ENCODE results near the gene ZNF547.
"Not testable (repeated sequence)": the region's sequence is repeated elsewhere in the genome, so short reads cannot be mapped to it uniquely, and the experiment has no call there.

Gene ZNF547

DNA sequence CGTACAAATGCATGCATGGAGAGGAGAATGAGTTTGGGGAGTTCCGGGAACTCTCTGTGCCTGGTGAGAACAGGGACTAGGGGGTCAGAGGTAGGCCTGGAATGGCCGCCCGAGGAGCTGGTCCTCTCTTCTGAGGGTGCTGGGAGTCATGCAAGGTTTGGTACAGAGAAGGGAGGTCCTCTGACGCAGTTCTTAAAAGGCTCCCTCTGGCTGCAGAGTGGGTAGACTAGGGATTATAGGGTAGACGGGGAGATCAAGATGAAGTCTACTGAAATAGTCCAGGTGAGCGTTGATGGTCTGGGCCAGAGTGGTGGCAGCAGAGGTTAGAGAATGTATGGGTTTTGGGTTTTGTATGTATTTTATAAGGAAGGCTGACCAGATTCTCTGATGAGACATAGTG lies 11.5 kb upstream of the ZNF547 start:
- TF ChIP-seq ZNF274 (IDR thresholded peaks at IDR 0.05; ENCODE audit: low read depth, low read length): no peak
- H3K4me3 ChIP-seq (ENCODE audit: low read length): peak overlapping the region; percentile 83

GRCh38 chr19:57355916-57356315 lies 7.4 kb upstream of the ZNF547 start:
- no peak for TF ChIP-seq ZNF274 (IDR thresholded peaks at IDR 0.05; ENCODE audit: low read depth, low read length)
- no peak overlapping the region for H3K4me3 ChIP-seq (ENCODE audit: low read length)

DNA sequence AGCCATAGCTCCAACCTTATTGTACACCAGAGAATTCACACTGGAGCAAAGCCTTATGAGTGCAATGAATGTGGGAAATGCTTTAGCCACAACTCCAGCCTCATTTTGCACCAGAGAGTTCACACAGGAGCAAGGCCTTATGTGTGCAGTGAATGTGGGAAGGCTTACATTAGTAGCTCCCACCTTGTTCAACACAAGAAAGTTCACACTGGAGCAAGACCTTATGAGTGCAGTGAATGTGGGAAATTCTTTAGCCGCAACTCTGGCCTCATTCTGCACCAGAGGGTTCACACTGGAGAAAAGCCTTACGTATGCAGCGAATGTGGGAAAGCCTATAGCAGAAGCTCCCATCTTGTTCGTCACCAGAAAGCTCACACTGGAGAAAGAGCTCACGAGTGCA lies 5.9 kb upstream of the ZNF547 start:
- no peak for TF ChIP-seq ZNF274 (IDR thresholded peaks at IDR 0.05; ENCODE audit: low read depth, low read length)
- no peak overlapping the region for H3K4me3 ChIP-seq (ENCODE audit: low read length)

DNA sequence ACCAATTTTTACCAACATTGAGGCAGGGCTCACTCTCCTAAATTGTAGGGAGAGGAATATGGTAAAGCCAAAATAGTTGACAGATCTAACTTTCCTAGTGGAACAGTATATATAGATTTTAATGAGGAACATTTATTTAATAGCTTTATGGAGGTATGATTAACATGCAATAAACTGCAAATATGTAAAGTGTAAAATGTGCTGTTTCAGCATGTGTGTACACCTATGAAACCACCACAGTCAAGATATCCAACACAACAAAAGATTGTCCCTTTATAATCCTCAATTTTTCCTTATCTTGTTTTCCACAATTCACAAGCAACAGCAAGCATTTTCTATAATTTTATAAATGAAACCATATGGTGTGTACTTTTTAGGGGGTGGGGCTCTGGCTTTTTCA lies 4.1 kb upstream of the ZNF547 start:
- H3K4me3 ChIP-seq (ENCODE audit: low read length): no peak overlapping the region
- TF ChIP-seq ZNF274 (IDR thresholded peaks at IDR 0.05; ENCODE audit: low read depth, low read length): no peak

DNA sequence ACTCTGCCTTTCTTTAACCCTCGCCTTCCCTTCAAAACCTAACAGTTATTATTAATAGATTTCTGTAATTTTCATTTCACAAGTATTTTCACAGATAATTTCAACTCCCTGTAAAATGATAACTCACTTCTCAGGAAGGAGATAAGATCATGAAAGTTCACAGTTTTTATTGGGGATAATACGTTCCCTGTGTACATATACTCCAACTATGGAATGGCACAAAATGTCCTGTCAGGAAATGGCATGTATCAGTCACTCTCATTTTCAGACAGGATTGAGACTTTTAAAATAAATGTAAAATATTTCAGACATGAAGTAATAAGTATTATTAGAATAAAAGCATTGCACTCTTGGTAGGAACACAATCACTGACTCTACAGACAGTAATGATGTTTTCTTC lies 932 bp upstream of the ZNF547 start:
- H3K4me3 ChIP-seq (ENCODE audit: low read length): peak overlapping the region; percentile 64; the same call in 1 of the 2 replicates
- TF ChIP-seq ZNF274 (IDR thresholded peaks at IDR 0.05; ENCODE audit: low read depth, low read length): no peak

DNA sequence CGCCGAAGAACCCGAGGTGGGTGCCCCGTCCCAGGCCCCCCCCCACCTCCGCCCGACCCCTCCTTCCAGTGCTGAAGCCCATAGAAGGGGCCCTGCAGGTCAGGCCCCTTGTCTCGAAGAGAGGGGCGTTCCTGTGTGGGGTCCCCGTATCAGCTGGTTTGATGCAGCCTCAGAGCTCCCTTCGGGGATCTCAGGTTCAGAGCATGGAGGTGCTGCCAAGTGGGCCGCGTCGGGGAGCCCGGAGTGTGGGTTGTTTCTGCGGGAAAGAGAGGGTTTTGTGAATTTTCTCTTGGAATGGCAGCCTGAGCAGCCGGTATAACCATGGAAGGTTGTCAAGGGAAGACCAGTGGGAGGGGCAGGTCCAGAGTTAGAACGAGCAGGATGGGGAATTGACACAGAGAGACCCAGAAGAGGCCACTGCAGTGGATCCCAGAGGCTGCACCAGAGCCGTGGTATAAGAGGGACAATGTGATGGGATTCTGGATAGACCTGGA lies 384 bp downstream of the ZNF547 start:
- H3K4me3 ChIP-seq (ENCODE audit: low read length): peak overlapping the region; percentile 88
- no peak for TF ChIP-seq ZNF274 (IDR thresholded peaks at IDR 0.05; ENCODE audit: low read depth, low read length)

DNA sequence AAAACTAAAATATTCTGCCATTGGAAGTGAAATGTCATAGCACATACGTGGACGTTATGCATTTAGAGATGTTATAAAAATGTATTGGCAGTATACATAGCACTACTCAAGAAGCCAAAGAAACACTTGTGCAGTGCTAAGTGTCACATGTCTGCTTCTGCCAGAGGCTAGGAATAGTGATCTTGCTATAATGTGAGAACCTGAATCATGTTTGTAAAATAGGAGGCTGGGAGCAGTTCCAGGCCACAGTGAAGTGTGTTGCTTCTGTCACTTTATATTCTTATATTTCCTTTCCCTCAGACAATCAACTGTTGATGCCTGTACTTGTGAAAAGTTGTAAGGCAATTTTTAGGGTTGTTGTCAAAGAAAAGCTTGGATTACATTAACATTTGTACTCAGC lies 3.4 kb downstream of the ZNF547 start:
- TF ChIP-seq ZNF274 (IDR thresholded peaks at IDR 0.05; ENCODE audit: low read depth, low read length): no peak
- H3K4me3 ChIP-seq (ENCODE audit: low read length): no peak overlapping the region

DNA sequence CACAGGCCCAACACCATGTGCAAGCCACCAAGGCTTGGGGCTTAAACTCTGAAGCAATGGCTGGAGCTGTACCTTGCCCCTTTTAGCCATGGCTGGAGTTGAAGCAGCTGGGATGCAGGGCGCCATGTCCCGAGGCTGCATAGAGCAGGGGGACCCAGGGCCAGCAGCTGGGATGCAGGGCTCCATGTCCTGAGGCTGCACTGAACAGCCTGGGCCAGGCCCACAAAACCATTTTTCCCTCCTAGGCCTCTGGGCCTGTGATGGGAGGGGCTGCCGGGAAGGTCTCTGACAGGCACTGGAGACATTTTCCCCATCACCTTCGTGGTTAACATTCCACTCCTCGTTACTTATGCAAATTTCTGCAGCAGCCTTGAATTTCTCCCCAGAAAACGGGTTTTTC lies 10.8 kb downstream of the ZNF547 start:
- no peak overlapping the region for H3K4me3 ChIP-seq (ENCODE audit: low read length)
- no peak for TF ChIP-seq ZNF274 (IDR thresholded peaks at IDR 0.05; ENCODE audit: low read depth, low read length)

GRCh38 chr19:57374647-57375046 lies 11.3 kb downstream of the ZNF547 start:
- not testable (repeated sequence) for H3K4me3 ChIP-seq (ENCODE audit: low read length)

DNA sequence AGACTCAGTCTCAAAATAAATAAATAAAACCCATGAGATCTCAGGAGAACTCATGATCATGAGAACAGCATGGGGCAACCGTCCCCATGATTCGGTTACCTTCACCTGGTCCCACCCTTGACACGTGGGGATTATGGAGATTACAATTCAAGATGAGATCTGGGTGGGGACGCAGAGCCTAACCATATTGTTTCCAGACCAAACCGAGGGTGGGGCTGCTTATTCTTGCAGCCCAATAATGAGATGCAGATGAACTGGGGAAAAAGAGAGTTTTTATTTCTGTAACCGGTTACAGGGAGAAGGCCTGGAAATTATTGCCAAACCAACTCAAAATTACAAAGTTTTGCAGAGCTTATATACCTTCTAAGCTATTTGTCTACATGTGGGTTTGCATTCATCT lies 12.8 kb downstream of the ZNF547 start:
- no peak overlapping the region for H3K4me3 ChIP-seq (ENCODE audit: low read length)
- TF ChIP-seq ZNF274 (IDR thresholded peaks at IDR 0.05; ENCODE audit: low read depth, low read length): no peak

DNA sequence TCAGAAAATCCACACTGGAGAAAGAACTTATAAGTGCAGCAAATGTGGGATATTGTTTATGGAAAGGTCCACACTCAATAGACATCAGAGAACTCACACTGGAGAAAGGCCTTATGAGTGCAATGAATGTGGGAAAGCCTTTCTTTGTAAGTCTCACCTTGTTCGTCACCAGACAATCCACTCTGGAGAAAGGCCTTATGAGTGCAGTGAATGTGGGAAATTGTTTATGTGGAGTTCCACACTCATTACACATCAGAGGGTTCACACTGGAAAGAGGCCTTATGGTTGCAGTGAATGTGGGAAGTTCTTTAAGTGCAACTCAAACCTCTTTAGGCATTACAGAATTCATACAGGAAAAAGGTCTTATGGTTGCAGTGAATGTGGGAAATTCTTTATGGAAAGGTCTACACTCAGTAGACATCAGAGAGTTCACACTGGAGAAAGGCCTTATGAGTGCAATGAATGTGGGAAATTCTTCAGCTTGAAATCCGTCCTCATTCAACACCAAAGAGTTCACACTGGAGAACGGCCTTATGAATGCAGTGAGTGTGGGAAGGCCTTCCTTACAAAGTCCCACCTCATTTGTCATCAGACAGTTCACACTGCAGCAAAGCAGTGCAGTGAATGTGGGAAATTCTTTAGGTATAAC lies 14.3 kb downstream of the ZNF547 start:
- peak; percentile 61; the same call in 1 of the 2 replicates for TF ChIP-seq ZNF274 (IDR thresholded peaks at IDR 0.05; ENCODE audit: low read depth, low read length)
- H3K4me3 ChIP-seq (ENCODE audit: low read length): no peak overlapping the region

DNA sequence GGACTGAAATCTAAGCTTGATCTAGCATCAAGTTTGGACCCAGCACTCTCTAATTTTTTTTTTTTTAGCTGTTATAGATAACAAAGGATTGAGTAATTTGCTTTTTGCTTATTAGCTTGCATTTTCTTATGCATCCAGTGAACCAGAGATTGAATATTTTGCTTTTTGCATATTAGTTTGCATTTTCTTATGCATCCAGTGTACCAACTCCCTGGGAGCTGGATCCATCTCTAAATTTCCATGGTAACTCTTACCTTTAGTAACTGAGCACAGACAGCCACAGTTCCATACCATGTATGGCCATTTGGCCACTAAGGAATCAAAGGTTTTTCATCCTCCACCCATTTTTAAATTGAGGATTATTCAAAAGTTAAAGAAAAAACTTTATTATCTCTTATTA lies 17.6 kb downstream of the ZNF547 start:
- no peak for TF ChIP-seq ZNF274 (IDR thresholded peaks at IDR 0.05; ENCODE audit: low read depth, low read length)
- H3K4me3 ChIP-seq (ENCODE audit: low read length): no peak overlapping the region

GRCh38 chr19:57382806-57383488 lies 19.6 kb downstream of the ZNF547 start:
- no peak overlapping the region for H3K4me3 ChIP-seq (ENCODE audit: low read length)
- TF ChIP-seq ZNF274 (IDR thresholded peaks at IDR 0.05; ENCODE audit: low read depth, low read length): no peak

DNA sequence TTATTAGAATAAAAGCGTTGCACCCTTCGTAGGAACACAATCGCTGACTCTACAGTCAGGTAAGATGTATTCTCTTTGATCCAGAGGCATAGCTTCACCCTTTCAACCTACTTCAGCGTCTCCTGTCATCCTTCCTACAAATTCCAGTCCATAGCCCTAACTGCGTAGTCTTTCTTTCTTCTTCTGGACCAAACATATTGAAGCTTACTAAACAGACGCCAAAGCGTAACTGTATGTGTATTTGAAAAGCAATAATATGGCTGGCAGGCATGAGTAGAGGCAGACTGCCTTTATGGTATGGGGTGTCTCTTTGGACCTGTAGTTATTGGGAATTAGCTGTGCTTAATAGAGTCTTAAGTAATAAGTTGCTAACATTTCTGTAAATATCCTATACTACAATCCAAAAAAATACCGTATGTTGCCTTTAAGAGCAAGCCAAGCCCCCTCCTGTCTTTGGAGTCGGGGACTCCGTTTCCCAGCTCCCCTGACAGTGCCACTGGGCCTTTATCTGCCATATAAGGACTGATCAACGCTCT lies 25.9 kb downstream of the ZNF547 start:
- TF ChIP-seq ZNF274 (IDR thresholded peaks at IDR 0.05; ENCODE audit: low read depth, low read length): no peak
- peak overlapping the region; percentile 1 for H3K4me3 ChIP-seq (ENCODE audit: low read length)

Measured in GM08714 (cell line).